Astrocyte (in vitro differentiated cells and primary cell): ENCODE measurements around the gene PTPRN2. TPM values are rescaled to one million over a fixed set of nuclear protein-coding genes. Genes with fewer than 3 reads are reported as not detected.

ENCODE experiments used
- DNase-seq: peaks from one replicate; pipeline ENCODE4 v3.0.0-alpha.2; 2010; ENCODE audit warnings: low read depth
- FAIRE-seq: peaks from 2 replicates; lab custom pipeline; 2011; peaks lifted over from hg19 to GRCh38; lab: Jason Lieb, UNC
- H2AFZ ChIP-seq: 2 replicates; pipeline ENCODE4 v1.6.0; 2012; ENCODE audit warnings: low read depth, low read length, inconsistent platforms
- H3K27ac ChIP-seq: 2 replicates; pipeline ENCODE4 v1.5.1; 2011; ENCODE audit warnings: low read depth, low read length, inconsistent platforms
- H3K27me3 ChIP-seq: 2 replicates; pipeline ENCODE4 v1.6.0; 2011; ENCODE audit warnings: low read length, inconsistent platforms; ENCODE audit not compliant: insufficient read depth
- H3K36me3 ChIP-seq: 2 replicates; pipeline ENCODE4 v1.5.1; 2011; ENCODE audit warnings: low read length, inconsistent platforms; ENCODE audit not compliant: insufficient read depth
- H3K4me1 ChIP-seq: 2 replicates; pipeline ENCODE4 v1.5.1; 2011; ENCODE audit warnings: low read length, inconsistent platforms; ENCODE audit not compliant: insufficient read depth
- H3K4me2 ChIP-seq: 2 replicates; pipeline ENCODE4 v1.6.0; 2012; ENCODE audit warnings: low read length, inconsistent platforms
- H3K4me3 ChIP-seq: 2 replicates; pipeline ENCODE4 v1.5.1; 2011; ENCODE audit warnings: low read depth, mild to moderate bottlenecking, low read length, inconsistent platforms; ENCODE audit not compliant: insufficient read depth
- H3K79me2 ChIP-seq: 2 replicates; pipeline ENCODE4 v1.6.0; 2012; ENCODE audit warnings: mild to moderate bottlenecking, low read length, inconsistent platforms; ENCODE audit not compliant: insufficient read depth
- H3K9ac ChIP-seq: 2 replicates; pipeline ENCODE4 v1.6.0; 2012; ENCODE audit warnings: mild to moderate bottlenecking, low read length, inconsistent platforms
- H3K9me3 ChIP-seq: 2 replicates; pipeline ENCODE4 v1.5.1; 2012; ENCODE audit warnings: low read depth, mild to moderate bottlenecking, low read length, inconsistent platforms; ENCODE audit not compliant: insufficient read depth
- H4K20me1 ChIP-seq: 2 replicates; pipeline ENCODE4 v1.6.0; 2012; ENCODE audit warnings: low read length, inconsistent platforms; ENCODE audit not compliant: insufficient read depth
- H3K27ac Mint-ChIP-seq: one replicate; pipeline ENCODE4 v1.8.0; 2021; ENCODE audit warnings: mild to moderate bottlenecking, mixed read lengths; ENCODE audit not compliant: unreplicated experiment
- H3K27me3 Mint-ChIP-seq: one replicate; pipeline ENCODE4 v1.8.0; 2021; ENCODE audit warnings: low read depth, mixed read lengths; ENCODE audit not compliant: unreplicated experiment
- H3K36me3 Mint-ChIP-seq: one replicate; pipeline ENCODE4 v1.8.0; 2021; ENCODE audit warnings: low read depth, mixed read lengths; ENCODE audit not compliant: unreplicated experiment
- H3K4me1 Mint-ChIP-seq: one replicate; pipeline ENCODE4 v1.8.0; 2021; ENCODE audit warnings: low read depth, mixed read lengths; ENCODE audit not compliant: unreplicated experiment
- H3K4me3 Mint-ChIP-seq: one replicate; pipeline ENCODE4 v1.8.0; 2021; ENCODE audit warnings: mild to moderate bottlenecking, moderate library complexity, mixed read lengths; ENCODE audit not compliant: unreplicated experiment
- H3K9me3 Mint-ChIP-seq: one replicate; pipeline ENCODE4 v1.8.0; 2021; ENCODE audit warnings: mild to moderate bottlenecking, mixed read lengths; ENCODE audit not compliant: unreplicated experiment
- EZH2 ChIP-seq: IDR thresholded peaks from 2 replicates; pipeline ENCODE4 v1.6.1; 2012; ENCODE audit warnings: mild to moderate bottlenecking, low read length, inconsistent platforms; ENCODE audit not compliant: insufficient read depth
- total RNA-seq: library from RNA; stranded (reverse); gene quantifications from 2 replicates; pipeline ENCODE4 v1.2.1, GENCODE V29; 2021
- TF ChIP-seq, protein P1 (sequence below): IDR thresholded peaks from 2 replicates; pipeline ENCODE4 v1.5.1; 2011; ENCODE audit warnings: low read depth, mild to moderate bottlenecking, inconsistent platforms, low read length, moderate library complexity; ENCODE audit not compliant: insufficient read depth

PTPRN2 gene
- total RNA-seq, 1 donor from 2014 or later, result 0.09 TPM

GRCh38 chr7:157892751-157893523, 694.7 kb downstream of the PTPRN2 start:
- Mint-ChIP-seq H3K27ac (no peak overlapping the region), H3K4me3 (no peak overlapping the region), H3K9me3 (peaks cover 34% of the 10 kb centered on the region), H3K4me1 (no peaks in the 10 kb centered on the region), H3K36me3 (no peaks in the 10 kb centered on the region), H3K27me3 (no peaks in the 10 kb centered on the region)
- Histone ChIP-seq H3K27me3 (no peaks in the 10 kb centered on the region), H3K79me2 (no peaks in the 10 kb centered on the region), H3K4me2 (no peak overlapping the region), H3K27ac (no peak overlapping the region), H3K4me1 (no peaks in the 10 kb centered on the region), H3K36me3 (no peaks in the 10 kb centered on the region), H3K9ac (no peak overlapping the region), H2AFZ (no peak overlapping the region), H3K4me3 (no peak overlapping the region), H4K20me1 (no peaks in the 10 kb centered on the region), H3K9me3 (no peaks in the 10 kb centered on the region)
- FAIRE-seq (no peak), DNase-seq (no peak)
- no peak for TF ChIP-seq EZH2
- TF ChIP-seq, protein P1, sequence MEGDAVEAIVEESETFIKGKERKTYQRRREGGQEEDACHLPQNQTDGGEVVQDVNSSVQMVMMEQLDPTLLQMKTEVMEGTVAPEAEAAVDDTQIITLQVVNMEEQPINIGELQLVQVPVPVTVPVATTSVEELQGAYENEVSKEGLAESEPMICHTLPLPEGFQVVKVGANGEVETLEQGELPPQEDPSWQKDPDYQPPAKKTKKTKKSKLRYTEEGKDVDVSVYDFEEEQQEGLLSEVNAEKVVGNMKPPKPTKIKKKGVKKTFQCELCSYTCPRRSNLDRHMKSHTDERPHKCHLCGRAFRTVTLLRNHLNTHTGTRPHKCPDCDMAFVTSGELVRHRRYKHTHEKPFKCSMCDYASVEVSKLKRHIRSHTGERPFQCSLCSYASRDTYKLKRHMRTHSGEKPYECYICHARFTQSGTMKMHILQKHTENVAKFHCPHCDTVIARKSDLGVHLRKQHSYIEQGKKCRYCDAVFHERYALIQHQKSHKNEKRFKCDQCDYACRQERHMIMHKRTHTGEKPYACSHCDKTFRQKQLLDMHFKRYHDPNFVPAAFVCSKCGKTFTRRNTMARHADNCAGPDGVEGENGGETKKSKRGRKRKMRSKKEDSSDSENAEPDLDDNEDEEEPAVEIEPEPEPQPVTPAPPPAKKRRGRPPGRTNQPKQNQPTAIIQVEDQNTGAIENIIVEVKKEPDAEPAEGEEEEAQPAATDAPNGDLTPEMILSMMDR, result no peak

DNA sequence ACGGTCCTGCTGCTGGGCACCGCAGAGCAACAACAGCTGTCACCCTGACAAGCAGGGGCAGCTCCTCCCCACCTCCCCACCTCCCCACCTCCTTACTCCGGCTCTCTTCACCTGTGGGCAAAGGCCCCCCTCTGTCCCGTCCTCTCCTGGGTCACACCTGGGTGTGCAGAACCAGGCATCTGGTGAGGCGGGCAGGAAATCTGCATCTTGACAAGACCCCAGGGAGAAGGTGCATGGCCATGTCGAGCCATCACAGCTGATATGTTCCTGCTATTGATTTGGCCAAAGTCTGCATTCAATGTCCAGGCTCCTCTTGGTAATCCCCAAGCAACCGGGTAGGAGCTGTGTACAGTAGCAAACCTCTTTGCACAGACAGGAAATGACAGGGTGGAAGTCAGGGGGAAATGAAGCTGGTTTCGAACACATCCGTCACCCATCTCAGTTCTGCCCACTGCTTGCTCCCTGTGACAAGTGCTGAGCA, 696.7 kb downstream of the PTPRN2 start:
- Histone ChIP-seq H3K4me3 (no peak overlapping the region), H3K9me3 (no peaks in the 10 kb centered on the region), H3K4me1 (no peaks in the 10 kb centered on the region), H3K79me2 (no peaks in the 10 kb centered on the region), H4K20me1 (no peaks in the 10 kb centered on the region), H3K27me3 (no peaks in the 10 kb centered on the region), H2AFZ (no peak overlapping the region), H3K9ac (no peak overlapping the region), H3K27ac (no peak overlapping the region), H3K4me2 (no peak overlapping the region), H3K36me3 (no peaks in the 10 kb centered on the region)
- DNase-seq (no peak), FAIRE-seq (no peak)
- H3K27ac Mint-ChIP-seq, result no peak overlapping the region
- H3K9me3 Mint-ChIP-seq, result peaks cover 30% of the 10 kb centered on the region
- H3K4me3 Mint-ChIP-seq, result no peak overlapping the region
- H3K36me3 Mint-ChIP-seq, result no peaks in the 10 kb centered on the region
- H3K27me3 Mint-ChIP-seq, result no peaks in the 10 kb centered on the region
- H3K4me1 Mint-ChIP-seq, result no peaks in the 10 kb centered on the region
- no peak for TF ChIP-seq EZH2
- TF ChIP-seq, protein P1, result no peak

DNA sequence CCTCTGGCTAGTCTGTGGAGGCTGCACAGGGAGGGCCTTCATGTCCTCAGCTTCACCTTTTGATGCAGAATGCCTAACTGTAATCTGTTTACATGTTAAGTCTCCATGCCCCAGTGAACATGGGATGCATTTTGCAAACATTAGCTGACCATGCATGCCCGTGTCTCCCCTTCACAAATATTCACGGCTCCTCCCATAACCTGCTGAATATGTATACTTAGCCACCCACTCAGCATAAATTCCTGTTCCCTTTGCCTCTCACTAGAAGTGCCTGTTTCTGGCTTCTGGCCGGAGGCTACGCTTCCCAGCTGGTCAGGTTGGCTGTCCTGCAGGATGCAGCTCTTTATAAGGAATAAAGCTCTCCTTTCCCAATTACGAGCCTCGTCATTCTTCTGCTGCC, 698.1 kb downstream of the PTPRN2 start:
- FAIRE-seq, result no peak
- H3K4me3 ChIP-seq, result no peak overlapping the region
- Mint-ChIP-seq H3K9me3 (peaks cover 30% of the 10 kb centered on the region), H3K4me3 (no peak overlapping the region), H3K4me1 (no peaks in the 10 kb centered on the region), H3K27me3 (no peaks in the 10 kb centered on the region), H3K27ac (no peak overlapping the region), H3K36me3 (no peaks in the 10 kb centered on the region)
- no peak overlapping the region for H3K27ac ChIP-seq
- H2AFZ ChIP-seq, result no peak overlapping the region
- H3K9ac ChIP-seq, result no peak overlapping the region
- H3K9me3 ChIP-seq, result peaks cover under 1% of the 10 kb centered on the region
- H3K4me2 ChIP-seq, result no peak overlapping the region
- H3K36me3 ChIP-seq, result no peaks in the 10 kb centered on the region
- H3K27me3 ChIP-seq, result no peaks in the 10 kb centered on the region
- no peak for DNase-seq
- TF ChIP-seq, protein P1, result no peak
- TF ChIP-seq EZH2, result no peak
- no peaks in the 10 kb centered on the region for H3K4me1 ChIP-seq
- H4K20me1 ChIP-seq, result no peaks in the 10 kb centered on the region
- no peaks in the 10 kb centered on the region for H3K79me2 ChIP-seq
